Measurements from ENCODE around the gene NDUFA8. TPM values are rescaled to one million over a fixed set of nuclear protein-coding genes. Genes with fewer than 3 reads are reported as not detected.

The NDUFA8 gene
- total RNA-seq, 1 donor from 2014 or later = 45.2 TPM

DNA sequence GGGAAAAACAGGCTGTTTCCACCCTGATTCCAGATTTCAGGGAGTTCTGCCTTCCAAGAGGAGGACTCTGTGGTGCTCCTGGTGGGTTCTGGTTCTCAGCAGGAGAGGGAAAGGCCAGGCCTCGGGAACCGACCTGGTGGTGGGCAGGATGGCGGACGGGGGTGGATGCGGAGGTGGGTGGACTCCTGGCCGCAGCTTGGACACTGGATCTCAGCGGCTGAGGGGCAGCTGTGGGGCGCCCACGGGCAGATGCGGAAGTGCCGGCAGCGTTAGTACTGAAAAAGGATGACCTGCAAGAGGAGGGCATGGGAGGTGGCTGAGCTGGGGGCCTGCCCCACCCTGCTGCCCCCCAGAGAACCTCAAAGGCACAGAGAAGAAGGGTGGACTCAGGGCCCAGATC, 44.9 kb upstream of the NDUFA8 start:
- H3K9me3 Mint-ChIP-seq (ENCODE audit: unreplicated experiment) = no peaks in the 10 kb centered on the region
- TF ChIP-seq, protein P1, sequence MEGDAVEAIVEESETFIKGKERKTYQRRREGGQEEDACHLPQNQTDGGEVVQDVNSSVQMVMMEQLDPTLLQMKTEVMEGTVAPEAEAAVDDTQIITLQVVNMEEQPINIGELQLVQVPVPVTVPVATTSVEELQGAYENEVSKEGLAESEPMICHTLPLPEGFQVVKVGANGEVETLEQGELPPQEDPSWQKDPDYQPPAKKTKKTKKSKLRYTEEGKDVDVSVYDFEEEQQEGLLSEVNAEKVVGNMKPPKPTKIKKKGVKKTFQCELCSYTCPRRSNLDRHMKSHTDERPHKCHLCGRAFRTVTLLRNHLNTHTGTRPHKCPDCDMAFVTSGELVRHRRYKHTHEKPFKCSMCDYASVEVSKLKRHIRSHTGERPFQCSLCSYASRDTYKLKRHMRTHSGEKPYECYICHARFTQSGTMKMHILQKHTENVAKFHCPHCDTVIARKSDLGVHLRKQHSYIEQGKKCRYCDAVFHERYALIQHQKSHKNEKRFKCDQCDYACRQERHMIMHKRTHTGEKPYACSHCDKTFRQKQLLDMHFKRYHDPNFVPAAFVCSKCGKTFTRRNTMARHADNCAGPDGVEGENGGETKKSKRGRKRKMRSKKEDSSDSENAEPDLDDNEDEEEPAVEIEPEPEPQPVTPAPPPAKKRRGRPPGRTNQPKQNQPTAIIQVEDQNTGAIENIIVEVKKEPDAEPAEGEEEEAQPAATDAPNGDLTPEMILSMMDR (IDR thresholded peaks at IDR 0.05; ENCODE audit: unreplicated experiment) = no peak
- H3K27me3 Mint-ChIP-seq (ENCODE audit: unreplicated experiment) = peaks cover 4% of the 10 kb centered on the region
- H3K4me3 Mint-ChIP-seq (ENCODE audit: unreplicated experiment) = no peak overlapping the region
- DNase-seq (ENCODE audit: low spot score) = no peak
- no peak overlapping the region for H3K27ac Mint-ChIP-seq (ENCODE audit: unreplicated experiment)
- H3K4me1 Mint-ChIP-seq (ENCODE audit: unreplicated experiment) = peaks cover 7% of the 10 kb centered on the region
- peaks cover 9% of the 10 kb centered on the region for H3K36me3 Mint-ChIP-seq (ENCODE audit: low read depth, unreplicated experiment)

GRCh38 chr9:122204055-122204454, 44.5 kb upstream of the NDUFA8 start:
- no peak for DNase-seq (ENCODE audit: low spot score)
- Mint-ChIP-seq H3K27me3 (ENCODE audit: unreplicated experiment) (peaks cover 4% of the 10 kb centered on the region), H3K4me3 (ENCODE audit: unreplicated experiment) (no peak overlapping the region), H3K9me3 (ENCODE audit: unreplicated experiment) (no peaks in the 10 kb centered on the region), H3K4me1 (ENCODE audit: unreplicated experiment) (peaks cover 7% of the 10 kb centered on the region), H3K36me3 (ENCODE audit: low read depth, unreplicated experiment) (peaks cover 8% of the 10 kb centered on the region), H3K27ac (ENCODE audit: unreplicated experiment) (no peak overlapping the region)
- TF ChIP-seq, protein P1 (IDR thresholded peaks at IDR 0.05; ENCODE audit: unreplicated experiment) = no peak

- H3K4me1 Mint-ChIP-seq (ENCODE audit: unreplicated experiment) = peaks cover 11% of the 10 kb centered on the region
- H3K27ac Mint-ChIP-seq (ENCODE audit: unreplicated experiment) = no peak overlapping the region
- no peak overlapping the region for H3K4me3 Mint-ChIP-seq (ENCODE audit: unreplicated experiment)
- no peaks in the 10 kb centered on the region for H3K9me3 Mint-ChIP-seq (ENCODE audit: unreplicated experiment)
- no peaks in the 10 kb centered on the region for H3K36me3 Mint-ChIP-seq (ENCODE audit: low read depth, unreplicated experiment)
- peaks cover 1% of the 10 kb centered on the region for H3K27me3 Mint-ChIP-seq (ENCODE audit: unreplicated experiment)
- DNase-seq (ENCODE audit: low spot score) = no peak
- TF ChIP-seq, protein P1 (IDR thresholded peaks at IDR 0.05; ENCODE audit: unreplicated experiment) = no peak
Observed at GRCh38 chr9:122202111-122202510, 42.5 kb upstream of the NDUFA8 start.

DNA sequence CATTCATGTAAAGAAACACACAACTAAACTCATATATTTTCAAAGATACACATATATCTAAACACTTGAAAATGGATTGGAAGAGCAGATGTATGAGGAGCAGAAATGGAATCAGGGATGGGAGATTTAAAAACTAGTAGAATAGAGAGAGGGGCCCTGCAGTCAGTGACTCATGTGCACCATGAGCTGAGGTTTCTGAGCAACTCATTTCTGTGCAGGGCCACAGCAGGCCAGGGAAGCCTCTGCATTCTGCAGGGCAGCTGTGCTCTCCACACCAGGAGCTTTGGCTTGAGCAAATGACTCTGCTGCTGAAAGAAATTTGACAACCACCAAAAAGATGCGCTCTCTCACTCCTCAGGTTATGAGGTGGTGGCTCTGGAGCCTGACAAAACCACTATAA, 42.1 kb upstream of the NDUFA8 start:
- Mint-ChIP-seq H3K9me3 (ENCODE audit: unreplicated experiment) (no peaks in the 10 kb centered on the region), H3K27ac (ENCODE audit: unreplicated experiment) (no peak overlapping the region), H3K4me3 (ENCODE audit: unreplicated experiment) (peak overlapping the region; percentile 9), H3K27me3 (ENCODE audit: unreplicated experiment) (peaks cover 1% of the 10 kb centered on the region), H3K36me3 (ENCODE audit: low read depth, unreplicated experiment) (no peaks in the 10 kb centered on the region), H3K4me1 (ENCODE audit: unreplicated experiment) (peaks cover 11% of the 10 kb centered on the region)
- TF ChIP-seq, protein P1 (IDR thresholded peaks at IDR 0.05; ENCODE audit: unreplicated experiment) = no peak
- no peak for DNase-seq (ENCODE audit: low spot score)

DNA sequence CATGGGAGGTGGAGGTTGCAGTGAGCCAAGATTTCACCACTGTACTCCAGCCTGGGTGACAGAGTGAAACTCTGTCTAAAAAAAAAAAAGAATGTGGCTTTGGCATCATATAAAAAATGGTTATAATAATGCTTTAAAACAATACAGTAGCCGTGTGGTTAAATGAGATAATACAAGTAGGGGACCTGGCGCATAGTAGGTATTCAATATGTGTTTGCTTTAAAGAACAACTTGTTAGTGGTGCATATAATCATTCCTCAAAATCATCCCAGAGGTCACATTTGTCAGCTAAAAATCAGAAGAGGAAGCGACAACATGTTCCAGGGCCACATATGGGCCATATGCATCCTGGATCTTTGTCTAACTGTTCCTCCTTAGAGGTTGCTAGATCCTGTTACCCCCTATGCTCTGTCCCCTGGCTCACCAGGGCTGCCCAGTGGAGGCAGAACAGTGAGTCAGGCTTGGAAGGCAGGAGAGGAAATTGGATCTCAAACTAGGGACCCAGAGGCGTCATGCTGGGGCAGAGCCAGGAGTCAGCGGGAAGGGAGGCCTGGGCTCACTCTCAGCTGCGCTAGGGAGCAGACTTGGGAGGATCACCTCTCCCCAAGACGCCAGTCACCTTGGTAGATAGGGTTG, 41.5 kb upstream of the NDUFA8 start:
- TF ChIP-seq, protein P1 (IDR thresholded peaks at IDR 0.05; ENCODE audit: unreplicated experiment) = no peak
- H3K4me3 Mint-ChIP-seq (ENCODE audit: unreplicated experiment) = no peak overlapping the region
- peaks cover 11% of the 10 kb centered on the region for H3K4me1 Mint-ChIP-seq (ENCODE audit: unreplicated experiment)
- no peak overlapping the region for H3K27ac Mint-ChIP-seq (ENCODE audit: unreplicated experiment)
- no peak for DNase-seq (ENCODE audit: low spot score)
- H3K36me3 Mint-ChIP-seq (ENCODE audit: low read depth, unreplicated experiment) = no peaks in the 10 kb centered on the region
- no peaks in the 10 kb centered on the region for H3K9me3 Mint-ChIP-seq (ENCODE audit: unreplicated experiment)
- peaks cover 1% of the 10 kb centered on the region for H3K27me3 Mint-ChIP-seq (ENCODE audit: unreplicated experiment)

All from endothelial cell (in vitro differentiated cells).